MM.1S (cell line): ENCODE measurements around the gene PDE1A.

Experiments
- DNase-seq: peaks from one replicate; pipeline ENCODE4 v3.0.0-alpha.2; 2015
- H2AFZ ChIP-seq: fragments of 300-600 bp; sonication (generic); 2 replicates; pipeline ENCODE4 v1.6.0; 2016; ENCODE audit warnings: antibody characterized with exemption, low read length
- H3F3A ChIP-seq: fragments of 300-600 bp; sonication (generic); 2 replicates; pipeline ENCODE4 v1.6.1; 2016; ENCODE audit warnings: mild to moderate bottlenecking, antibody characterized with exemption, low read length, moderate library complexity, mixed read lengths; ENCODE audit not compliant: insufficient read depth
- H3K27ac ChIP-seq: fragments of 300-600 bp; sonication (generic); 2 replicates; pipeline ENCODE4 v1.5.1; 2016; ENCODE audit warnings: mild to moderate bottlenecking, low read length
- H3K27me3 ChIP-seq: fragments of 300-600 bp; sonication (generic); replicated peaks from 2 replicates; pipeline ENCODE4 v1.6.0; 2016; ENCODE audit warnings: low read length; ENCODE audit not compliant: insufficient read depth
- H3K36me3 ChIP-seq: fragments of 300-600 bp; sonication (generic); replicated peaks from 2 replicates; pipeline ENCODE4 v1.6.1; 2016; ENCODE audit warnings: mild to moderate bottlenecking, low read length, mixed read lengths; ENCODE audit not compliant: insufficient read depth
- H3K4me1 ChIP-seq: fragments of 300-600 bp; sonication (generic); 2 replicates; pipeline ENCODE4 v1.6.1; 2016; ENCODE audit warnings: low read length, mixed read lengths
- H3K4me2 ChIP-seq: fragments of 300-600 bp; sonication (generic); 2 replicates; pipeline ENCODE4 v1.6.0; 2016; ENCODE audit warnings: low read depth, low read length
- H3K4me3 ChIP-seq: fragments of 300-600 bp; sonication (generic); 2 replicates; pipeline ENCODE4 v1.5.1; 2016; ENCODE audit warnings: low read length, mixed read lengths
- H3K79me2 ChIP-seq: fragments of 300-600 bp; sonication (generic); 2 replicates; pipeline ENCODE4 v1.6.1; 2016; ENCODE audit warnings: mixed run types, low read length, mixed read lengths
- H3K9ac ChIP-seq: fragments of 300-600 bp; sonication (generic); 2 replicates; pipeline ENCODE4 v1.6.1; 2016; ENCODE audit warnings: low read length, mixed read lengths
- H3K9me2 ChIP-seq: fragments of 300-600 bp; sonication (generic); replicated peaks from 2 replicates; pipeline ENCODE4 v1.6.1; 2016; ENCODE audit warnings: mild to moderate bottlenecking, low read length, mixed read lengths; ENCODE audit not compliant: insufficient read depth
- H3K9me3 ChIP-seq: fragments of 300-600 bp; sonication (generic); replicated peaks from 2 replicates; pipeline ENCODE4 v1.6.1; 2016; ENCODE audit warnings: mild to moderate bottlenecking, low read length, mixed read lengths; ENCODE audit not compliant: insufficient read depth
- H4K20me1 ChIP-seq: fragments of 300-600 bp; sonication (generic); 2 replicates; pipeline ENCODE4 v1.6.1; 2016; ENCODE audit warnings: mild to moderate bottlenecking, low read length, moderate library complexity, mixed read lengths; ENCODE audit not compliant: insufficient read depth
- CTCF ChIP-seq: fragments of 300-600 bp; sonication (generic); IDR thresholded peaks from 2 replicates; pipeline ENCODE4 v1.5.1; 2016; ENCODE audit warnings: antibody characterized with exemption, low read length, mixed read lengths
- EZH2 ChIP-seq: fragments of 300-600 bp; sonication (generic); optimal IDR thresholded peaks from 2 replicates; pipeline ENCODE3; 2017; ENCODE audit warnings: low read depth, mild to moderate bottlenecking, antibody characterized with exemption, low read length, mixed read lengths
- EZH2phosphoT487 ChIP-seq: fragments of 300-600 bp; sonication (generic); IDR thresholded peaks from 2 replicates; pipeline ENCODE4 v1.6.1; 2018; ENCODE audit warnings: antibody characterized with exemption, low read length

Gene PDE1A

DNA sequence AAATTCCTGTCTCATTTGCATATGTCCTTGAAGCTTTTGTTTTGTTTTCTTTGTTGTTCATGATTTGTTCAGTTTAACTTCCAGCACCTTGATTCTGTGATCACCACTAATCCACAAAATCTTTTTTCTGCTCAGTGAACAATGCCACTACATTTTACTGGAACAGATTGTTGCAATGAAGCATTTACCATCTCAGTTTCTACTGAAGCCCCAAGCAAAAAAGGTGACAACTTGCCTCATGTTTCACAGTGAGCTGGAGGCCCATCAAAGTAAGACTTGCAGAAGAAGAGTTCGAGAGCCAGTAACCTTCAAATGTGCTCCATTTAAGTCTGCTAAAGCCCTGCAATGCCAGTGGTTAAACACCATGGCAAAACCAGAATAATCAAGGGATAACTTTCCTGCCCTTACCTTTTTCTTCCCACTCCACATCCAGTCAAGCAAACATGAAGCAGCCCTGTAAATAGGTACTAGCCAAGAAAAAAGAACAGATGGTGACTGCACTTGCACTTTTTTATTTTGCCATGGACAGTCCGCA lies 25.7 kb upstream of the PDE1A start:
- Histone ChIP-seq H3K27ac (no peak overlapping the region), H3K27me3 (no peaks in the 10 kb centered on the region)

GRCh38 chr2:182448371-182448770 lies 21.5 kb upstream of the PDE1A start:
- H3K9ac ChIP-seq: no peak overlapping the region
- H3K4me1 ChIP-seq: no peaks in the 10 kb centered on the region
- H3K9me3 ChIP-seq: no peaks in the 10 kb centered on the region
- no peaks in the 10 kb centered on the region for H3K27me3 ChIP-seq
- H3K36me3 ChIP-seq: no peaks in the 10 kb centered on the region
- no peak for DNase-seq
- no peak overlapping the region for H3K4me3 ChIP-seq
- no peak for TF ChIP-seq CTCF
- no peak for TF ChIP-seq EZH2phosphoT487
- no peak for TF ChIP-seq EZH2
- H3K79me2 ChIP-seq: no peaks in the 10 kb centered on the region
- no peaks in the 10 kb centered on the region for H4K20me1 ChIP-seq
- H3K9me2 ChIP-seq: no peaks in the 10 kb centered on the region
- H2AFZ ChIP-seq: no peak overlapping the region
- H3K4me2 ChIP-seq: no peak overlapping the region
- H3K27ac ChIP-seq: no peak overlapping the region
- no peaks in the 10 kb centered on the region for H3F3A ChIP-seq

More for the DNA sequence above, 25.7 kb upstream of the PDE1A start:
- Histone ChIP-seq H3K79me2 (no peaks in the 10 kb centered on the region), H3K4me3 (no peak overlapping the region), H3K9me2 (no peaks in the 10 kb centered on the region), H3F3A (no peaks in the 10 kb centered on the region), H3K9me3 (no peaks in the 10 kb centered on the region), H3K36me3 (no peaks in the 10 kb centered on the region), H3K4me1 (no peaks in the 10 kb centered on the region), H3K4me2 (no peak overlapping the region), H3K9ac (no peak overlapping the region), H4K20me1 (no peaks in the 10 kb centered on the region), H2AFZ (no peak overlapping the region)
- no peak for TF ChIP-seq EZH2
- no peak for TF ChIP-seq EZH2phosphoT487
- no peak for TF ChIP-seq CTCF
- no peak for DNase-seq

- H2AFZ ChIP-seq: no peak overlapping the region
- H3F3A ChIP-seq: no peaks in the 10 kb centered on the region
- no peaks in the 10 kb centered on the region for H4K20me1 ChIP-seq
- H3K4me3 ChIP-seq: no peak overlapping the region
- no peaks in the 10 kb centered on the region for H3K4me1 ChIP-seq
- no peak overlapping the region for H3K27ac ChIP-seq
- no peaks in the 10 kb centered on the region for H3K27me3 ChIP-seq
- H3K9ac ChIP-seq: no peak overlapping the region
- no peak for DNase-seq
- H3K9me2 ChIP-seq: no peaks in the 10 kb centered on the region
- H3K4me2 ChIP-seq: no peak overlapping the region
- H3K79me2 ChIP-seq: no peaks in the 10 kb centered on the region
- no peaks in the 10 kb centered on the region for H3K36me3 ChIP-seq
- no peaks in the 10 kb centered on the region for H3K9me3 ChIP-seq
- TF ChIP-seq EZH2 (no peak), EZH2phosphoT487 (no peak), CTCF (no peak)
These were observed 21.0 kb upstream of the PDE1A start for GRCh38 chr2:182447863-182448262.
